Measurements from ENCODE around the gene PRORP. TPM values are rescaled to one million over a fixed set of nuclear protein-coding genes. Genes with fewer than 3 reads are reported as not detected.

PRORP gene
- total RNA-seq, 3 donors from 2014 or later, result 12.0 to 41.6 (median 25.2) TPM

GRCh38 chr14:35167496-35167895, 45.1 kb downstream of the PRORP start:
- Histone ChIP-seq H3K27ac (no peak overlapping the region), H3K4me3 (no peak overlapping the region), H3K36me3 (no peaks in the 10 kb centered on the region), H3K27me3 (no peaks in the 10 kb centered on the region), H3K4me1 (no peaks in the 10 kb centered on the region), H3K9me3 (no peaks in the 10 kb centered on the region)
- DNase-seq (ENCODE audit: low spot score in 2 of 2), result no peak
- TF ChIP-seq POLR2AphosphoS5 (IDR thresholded peaks at IDR 0.05) (no peak), POLR2A (IDR thresholded peaks at IDR 0.05) (no peak), CTCF (IDR thresholded peaks at IDR 0.05) (no peak)
- intact Hi-C loops (cut with DNase I; ENCODE audit: low total_unique reads), result no loop called here

Other genes starting within 250 kb of the PRORP start
- 10 to 100 TPM; 34.1 to 65.3 (median 61.0) TPM for gene BAZ1A, start 247.2 kb upstream of the PRORP start, total RNA-seq
- 10 to 100 TPM; 35.5 to 68.1 (median 62.6) TPM for gene SRP54, start 139.6 kb upstream of the PRORP start, total RNA-seq
- 10 to 100 TPM; 34.4 to 54.0 (median 47.2) TPM for gene FAM177A1, start 76.3 kb upstream of the PRORP start, total RNA-seq
- gene PPP2R3C, start 562 bp upstream of the PRORP start, total RNA-seq, result 10 to 100 TPM; 28.2 to 32.1 (median 28.6) TPM
- gene PSMA6, start 169.8 kb downstream of the PRORP start, total RNA-seq, result 100 to 1,000 TPM; 150 to 170 (median 156) TPM

Data from breast epithelium (tissue), 4 donors.